Endothelial cell of umbilical vein (primary cell): ENCODE measurements around the gene GOLGA8F. TPM values are rescaled to one million over a fixed set of nuclear protein-coding genes. Genes with fewer than 3 reads are reported as not detected.
"Not testable (repeated sequence)": the region's sequence is repeated elsewhere in the genome, so short reads cannot be mapped to it uniquely, and the experiment has no call there.

Source experiments
- Bru-seq: library from RNA; stranded (reverse); fragments of 400-500 nt; gene quantifications from one replicate; lab custom pipeline; 2021; lab: Mats Ljungman, UMichigan
- BruChase-seq, 2 experiments: library from RNA; stranded (reverse); fragments of 400-500 nt; gene quantifications; one replicate each; lab custom pipeline; 2021; lab: Mats Ljungman, UMichigan
- BruUV-seq: library from RNA; stranded (reverse); fragments of 400-500 nt; replicated peaks from 2 replicates; lab custom pipeline; 2021; lab: Mats Ljungman, UMichigan
- CTCF ChIA-PET: fragments of 300-600, 350-600 bp; sonication (Branson Sonifier 250); formaldehyde crosslinking; loops from one replicate; lab custom pipeline; 2021; ENCODE audit warnings: antibody characterized with exemption, inconsistent platforms; lab: Charles Lee
- POLR2A ChIA-PET: fragments of 300-600, 350-600 bp; sonication (Branson Sonifier 250); formaldehyde crosslinking; loops from one replicate; lab custom pipeline; 2021; ENCODE audit warnings: antibody characterized with exemption, inconsistent platforms; lab: Charles Lee
- DNase-seq: peaks from one replicate; pipeline ENCODE4 v3.0.0-alpha.2; 2011; ENCODE audit warnings: low read depth, low spot score
- FAIRE-seq: peaks from 2 replicates; lab custom pipeline; 2011; peaks lifted over from hg19 to GRCh38; lab: Jason Lieb, UNC
- H2AFZ ChIP-seq: 2 replicates; pipeline ENCODE4 v1.6.0; 2012; ENCODE audit warnings: low read depth, low read length, control low read depth, inconsistent platforms
- H3K27ac ChIP-seq: 2 replicates; pipeline ENCODE4 v1.5.1; 2011; ENCODE audit warnings: low read depth, mild to moderate bottlenecking, control low read depth, low read length, moderate library complexity; ENCODE audit not compliant: insufficient read depth
- H3K27me3 ChIP-seq, 2 experiments: 2 replicates each; pipeline versions ENCODE4 v1.6.0 to v1.6.1; 2011; ENCODE audit warnings: low read length in 2 of 2, mixed read lengths in 1 of 2; ENCODE audit not compliant: control insufficient read depth in 2 of 2, insufficient read depth in 2 of 2
- H3K36me3 ChIP-seq, 2 experiments: 2 replicates in 1 of 2; 3 replicates in 1 of 2; pipeline ENCODE4 v1.5.1; 2011; ENCODE audit warnings: low read length in 2 of 2, mild to moderate bottlenecking in 1 of 2, moderate library complexity in 1 of 2; ENCODE audit not compliant: control insufficient read depth in 2 of 2, insufficient read depth in 2 of 2; ENCODE audit errors: extremely low read depth in 1 of 2
- H3K4me1 ChIP-seq: 3 replicates; pipeline ENCODE4 v1.5.1; 2011; ENCODE audit warnings: mild to moderate bottlenecking, low read length; ENCODE audit not compliant: control insufficient read depth, insufficient read depth; ENCODE audit errors: extremely low read depth
- H3K4me2 ChIP-seq: 2 replicates; pipeline ENCODE4 v1.6.1; 2011; ENCODE audit warnings: low read length, control low read depth, mixed read lengths; ENCODE audit not compliant: insufficient read depth
- H3K4me3 ChIP-seq, 3 experiments: fragments of 200-600 bp in 1 of 3; sonication (generic), shearing (Covaris generic) in 1 of 3; replicated peaks in 1 of 3; 2 replicates each; pipeline ENCODE4 v1.5.1; 2011 to 2016; ENCODE audit warnings: control low read depth in 3 of 3, low read length in 3 of 3, mild to moderate bottlenecking in 2 of 3, inconsistent platforms in 1 of 3, low read depth in 1 of 3, moderate library complexity in 1 of 3; ENCODE audit not compliant: insufficient read depth in 1 of 3
- H3K79me2 ChIP-seq: 2 replicates; pipeline ENCODE4 v1.6.0; 2012; ENCODE audit warnings: low read length, inconsistent platforms; ENCODE audit not compliant: control insufficient read depth, insufficient read depth
- H3K9ac ChIP-seq: replicated peaks from 2 replicates; pipeline ENCODE3; 2011; ENCODE audit warnings: low read length, control low read depth; ENCODE audit not compliant: insufficient read depth; ENCODE audit errors: extremely low read depth
- H3K9me1 ChIP-seq: replicated peaks from 3 replicates; pipeline ENCODE4 v1.6.0; 2011; ENCODE audit warnings: mild to moderate bottlenecking, low read length; ENCODE audit not compliant: control insufficient read depth, insufficient read depth; ENCODE audit errors: extremely low read depth
- H3K9me3 ChIP-seq: replicated peaks from 2 replicates; pipeline ENCODE4 v1.5.1; 2012; ENCODE audit warnings: low read length, inconsistent platforms; ENCODE audit not compliant: control insufficient read depth, insufficient read depth
- H4K20me1 ChIP-seq: replicated peaks from 2 replicates; pipeline ENCODE3; 2011; ENCODE audit warnings: mild to moderate bottlenecking, low read length; ENCODE audit not compliant: control insufficient read depth, insufficient read depth; ENCODE audit errors: extremely low read depth
- dilution Hi-C: fragments of 300-500 bp; cut with MboI; formaldehyde crosslinking; loops from one replicate; pipeline ENCODE4 v1.15.0; 2019; ENCODE audit warnings: low sequenced_read_pairs; ENCODE audit not compliant: extremely low pct_ligation_motif_present
- intact Hi-C: fragments of 100-400 bp; cut with micrococcal nuclease; formaldehyde crosslinking; loops from one replicate; pipeline ENCODE4 v1.10.0; 2022
- long read RNA-seq: library from polyadenylated mRNA; stranded (forward); transcript quantifications from one replicate; pipeline ENCODE4 v2.0.0, GENCODE V29; 2021
- polyA minus RNA-seq, 3 experiments: library from RNA; depleted of rRNA, polyadenylated mRNA; stranded (reverse); fragments of >200 nt; gene quantifications; 1 replicate in 1 of 3; 2 replicates in 2 of 3; pipeline ENCODE4 v1.2.3, GENCODE V29; 2011
- polyA plus RNA-seq, 4 experiments: library from polyadenylated mRNA; depleted of rRNA in 3 of 4; stranded (reverse) in 3 of 4; unstranded in 1 of 4; fragments of >200 nt; gene quantifications; 2 replicates each; pipeline versions ENCODE4 v1.2.1 to v1.2.3, GENCODE V29; 2011 to 2012; ENCODE audit warnings: missing spikeins in 1 of 4
- total RNA-seq: library from RNA; stranded (reverse); gene quantifications from 2 replicates; pipeline ENCODE4 v1.2.3, GENCODE V29; 2021

GOLGA8F gene
- total RNA-seq (not detected in 2 replicates), polyA plus RNA-seq (not detected in 2 replicates), polyA minus RNA-seq (not detected in 2 replicates), Bru-seq, nascent RNA (not detected), BruChase-seq, experiment 1, labeled RNA remaining after a 6-hour chase (not detected), BruChase-seq, experiment 2, labeled RNA remaining after a 2-hour chase (not detected)
- polyA plus RNA-seq (2011; cell fraction: cytosol; rRNA removed) = not detected in 2 replicates
- not detected in 2 replicates for polyA plus RNA-seq (2011; cell fraction: nucleus; rRNA removed)
- polyA plus RNA-seq (2012) = not detected in 2 replicates
- not detected for polyA minus RNA-seq (2011; cell fraction: cytosol; rRNA and poly(A)+ RNA removed)
- not detected in 2 replicates for polyA minus RNA-seq (2011; cell fraction: nucleus; rRNA and poly(A)+ RNA removed)
- long read RNA-seq = 0 reads

GRCh38 chr15:28378364-28378763 is at the start of gene GOLGA8F:
TSS of gene GOLGA8F (plus strand) at chr15:28378664. CDS start at chr15:28378762, 98 bp downstream.
- H3K27ac ChIP-seq, H3K79me2 ChIP-seq, dilution Hi-C loops, H3K9ac ChIP-seq, H3K9me3 ChIP-seq, CTCF ChIA-PET, intact Hi-C loops, H3K4me1 ChIP-seq, FAIRE-seq, BruUV-seq, H3K36me3 ChIP-seq, H3K27me3 ChIP-seq, H2AFZ ChIP-seq, H4K20me1 ChIP-seq, DNase-seq, H3K9me1 ChIP-seq, POLR2A ChIA-PET, H3K4me3 ChIP-seq, H3K4me2 ChIP-seq: not testable (repeated sequence)

GRCh38 chr15:28357984-28358383 is 20.5 kb upstream of the GOLGA8F start, which contains the start of gene GOLGA6L24:
TSS of gene GOLGA6L24 (minus strand) at chr15:28358084. CDS start at chr15:28358023, 61 bp downstream.
- H3K4me1 ChIP-seq, H3K9me1 ChIP-seq, H3K9me3 ChIP-seq, H3K27ac ChIP-seq, H3K4me2 ChIP-seq, POLR2A ChIA-PET, H3K79me2 ChIP-seq, FAIRE-seq, H4K20me1 ChIP-seq, H3K9ac ChIP-seq, dilution Hi-C loops, H3K27me3 ChIP-seq, H3K4me3 ChIP-seq, intact Hi-C loops, BruUV-seq, CTCF ChIA-PET, H3K36me3 ChIP-seq, H2AFZ ChIP-seq, DNase-seq: not testable (repeated sequence)

GRCh38 chr15:28365502-28365901 is 13.0 kb upstream of the GOLGA8F start:
- intact Hi-C loops, H3K4me3 ChIP-seq, POLR2A ChIA-PET, H4K20me1 ChIP-seq, H3K27me3 ChIP-seq, CTCF ChIA-PET, dilution Hi-C loops, H3K9ac ChIP-seq, H3K36me3 ChIP-seq, H3K9me3 ChIP-seq, H3K9me1 ChIP-seq, H2AFZ ChIP-seq, H3K79me2 ChIP-seq, DNase-seq, H3K4me1 ChIP-seq, BruUV-seq, H3K4me2 ChIP-seq, H3K27ac ChIP-seq, FAIRE-seq: not testable (repeated sequence)

- intact Hi-C loops, H3K27me3 ChIP-seq, H3K9ac ChIP-seq, DNase-seq, H3K9me1 ChIP-seq, FAIRE-seq, BruUV-seq, POLR2A ChIA-PET, H3K4me2 ChIP-seq, H3K36me3 ChIP-seq, H3K27ac ChIP-seq, H2AFZ ChIP-seq, H3K9me3 ChIP-seq, H3K79me2 ChIP-seq, H4K20me1 ChIP-seq, dilution Hi-C loops, H3K4me1 ChIP-seq, CTCF ChIA-PET, H3K4me3 ChIP-seq: not testable (repeated sequence)
These were observed 1.6 kb downstream of the GOLGA8F start for GRCh38 chr15:28380053-28380452.
